ENCODE results near the gene SNHG17.

DNA sequence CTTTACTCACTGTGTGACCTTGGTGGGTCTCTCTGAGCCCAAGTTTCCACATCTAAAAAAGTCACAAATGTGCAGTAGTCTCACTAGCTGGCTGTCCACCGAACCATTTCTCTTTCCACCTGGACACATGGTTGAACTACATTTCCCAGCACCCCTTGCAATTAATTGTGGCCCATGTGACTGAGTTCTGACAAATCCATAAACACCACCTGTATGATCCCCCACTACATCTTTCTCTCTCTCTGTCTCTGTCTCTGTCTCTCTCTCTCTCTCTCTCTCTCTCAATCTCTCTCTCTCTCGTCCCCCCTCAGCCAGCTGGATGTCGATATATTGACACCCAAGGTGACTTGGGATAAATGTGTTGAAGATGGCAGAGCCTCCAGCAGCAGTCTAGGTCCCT lies 42.8 kb downstream of the SNHG17 start:
- TF ChIP-seq CTCF (IDR thresholded peaks at IDR 0.05), result no peak
- no peak for TF ChIP-seq POLR2A (IDR thresholded peaks at IDR 0.05)
- no peak for TF ChIP-seq EP300 (IDR thresholded peaks at IDR 0.05)
- no peak for TF ChIP-seq POLR2AphosphoS5 (IDR thresholded peaks at IDR 0.05)

All from stomach (tissue), 4 donors.